ENCODE results near the gene ADAMTS17.

DNA sequence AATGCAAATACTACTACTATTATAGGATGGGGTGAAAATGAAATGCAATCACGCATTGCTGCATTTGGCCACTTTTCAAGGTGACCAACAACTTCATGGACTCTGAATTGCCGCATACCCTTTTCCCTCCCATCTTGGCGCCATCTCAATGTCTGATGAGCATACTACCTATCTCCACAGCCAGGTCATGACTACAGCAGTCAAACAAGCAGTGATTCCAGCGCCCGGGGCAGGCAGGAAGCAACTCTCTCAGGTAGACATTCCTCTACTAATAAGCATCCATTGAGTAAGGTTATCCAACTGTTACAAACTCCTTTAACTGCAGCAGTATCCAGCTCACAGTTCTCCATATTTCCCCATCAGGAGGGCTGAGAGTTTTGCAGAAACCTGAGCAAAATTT lies 155.4 kb downstream of the ADAMTS17 start:
- TF ChIP-seq, protein P1, sequence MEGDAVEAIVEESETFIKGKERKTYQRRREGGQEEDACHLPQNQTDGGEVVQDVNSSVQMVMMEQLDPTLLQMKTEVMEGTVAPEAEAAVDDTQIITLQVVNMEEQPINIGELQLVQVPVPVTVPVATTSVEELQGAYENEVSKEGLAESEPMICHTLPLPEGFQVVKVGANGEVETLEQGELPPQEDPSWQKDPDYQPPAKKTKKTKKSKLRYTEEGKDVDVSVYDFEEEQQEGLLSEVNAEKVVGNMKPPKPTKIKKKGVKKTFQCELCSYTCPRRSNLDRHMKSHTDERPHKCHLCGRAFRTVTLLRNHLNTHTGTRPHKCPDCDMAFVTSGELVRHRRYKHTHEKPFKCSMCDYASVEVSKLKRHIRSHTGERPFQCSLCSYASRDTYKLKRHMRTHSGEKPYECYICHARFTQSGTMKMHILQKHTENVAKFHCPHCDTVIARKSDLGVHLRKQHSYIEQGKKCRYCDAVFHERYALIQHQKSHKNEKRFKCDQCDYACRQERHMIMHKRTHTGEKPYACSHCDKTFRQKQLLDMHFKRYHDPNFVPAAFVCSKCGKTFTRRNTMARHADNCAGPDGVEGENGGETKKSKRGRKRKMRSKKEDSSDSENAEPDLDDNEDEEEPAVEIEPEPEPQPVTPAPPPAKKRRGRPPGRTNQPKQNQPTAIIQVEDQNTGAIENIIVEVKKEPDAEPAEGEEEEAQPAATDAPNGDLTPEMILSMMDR (IDR thresholded peaks at IDR 0.05; ENCODE audit: low read depth, low read length, missing input control): no peak
- no peak for TF ChIP-seq GABPA (IDR thresholded peaks at IDR 0.05 in 1 of 2, conservative IDR thresholded peaks at IDR 0.05 in 1 of 2)
- no peak for TF ChIP-seq JUND (IDR thresholded peaks at IDR 0.05)
- TF ChIP-seq YY1 (IDR thresholded peaks at IDR 0.05): no peak
- TF ChIP-seq, protein P2, sequence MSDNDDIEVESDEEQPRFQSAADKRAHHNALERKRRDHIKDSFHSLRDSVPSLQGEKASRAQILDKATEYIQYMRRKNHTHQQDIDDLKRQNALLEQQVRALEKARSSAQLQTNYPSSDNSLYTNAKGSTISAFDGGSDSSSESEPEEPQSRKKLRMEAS (IDR thresholded peaks at IDR 0.05): no peak
- no peak for TF ChIP-seq RAD21 (IDR thresholded peaks at IDR 0.05)
- TF ChIP-seq TAF1 (conservative IDR thresholded peaks at IDR 0.05): no peak
- no peak for TF ChIP-seq SP1 (IDR thresholded peaks at IDR 0.05)
